ENCODE results near the gene GBP6.
"Not testable (repeated sequence)": the region's sequence is repeated elsewhere in the genome, so short reads cannot be mapped to it uniquely, and the experiment has no call there.

Gene GBP6

DNA sequence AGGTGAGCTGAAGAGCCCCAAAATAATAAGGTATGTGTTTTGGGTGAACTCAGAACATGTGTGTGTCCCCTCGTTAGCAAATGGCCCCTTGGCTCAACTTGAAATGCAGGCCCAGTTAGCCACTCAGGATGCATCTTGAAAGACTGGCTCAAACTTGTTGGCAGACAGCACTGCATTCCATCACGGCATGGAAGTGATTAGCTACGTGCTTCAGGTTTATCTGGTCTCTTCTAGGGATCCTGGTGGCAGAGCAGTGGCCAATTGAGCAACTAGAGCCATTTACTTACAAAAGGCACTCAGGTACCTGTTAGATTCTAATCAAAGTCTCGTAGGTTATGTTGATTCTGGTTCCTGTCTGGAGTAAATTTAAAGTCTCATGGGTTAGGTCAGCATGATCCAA, 65.8 kb downstream of the GBP6 start:
- H2AK5ac ChIP-seq (ENCODE audit: low read length); H3K4ac ChIP-seq (ENCODE audit: low read depth, low read length); H3K18ac ChIP-seq (ENCODE audit: low read length); H3K36me3 ChIP-seq (ENCODE audit: control insufficient read depth, insufficient read depth, low read length); H3K4me3 ChIP-seq (ENCODE audit: low read length); H2BK120ac ChIP-seq (ENCODE audit: low read depth, low read length); DNase-seq; H3K9ac ChIP-seq (ENCODE audit: low read length); H2BK15ac ChIP-seq (replicated peaks; ENCODE audit: low read depth); H3K79me2 ChIP-seq (ENCODE audit: control insufficient read depth, insufficient read depth, low read length); H2BK5ac ChIP-seq (ENCODE audit: low read length); H3K27me3 ChIP-seq (ENCODE audit: insufficient read depth, low read length, poor library complexity); H4K5ac ChIP-seq (ENCODE audit: low read length); H3K4me1 ChIP-seq (ENCODE audit: control insufficient read depth, low read depth, low read length); H3K27ac ChIP-seq (ENCODE audit: low read depth, low read length); H3K23ac ChIP-seq (ENCODE audit: low read length); H3K56ac ChIP-seq (ENCODE audit: low read length); H3K79me1 ChIP-seq (ENCODE audit: low read length); H4K8ac ChIP-seq (ENCODE audit: low read depth, low read length); H3K4me2 ChIP-seq (ENCODE audit: low read length): not testable (repeated sequence)
- no CpG with 5 or more reads among the region's 4 CpGs for WGBS (ENCODE audit: extremely low coverage, insufficient coverage, low lambda C conversion rate)

DNA sequence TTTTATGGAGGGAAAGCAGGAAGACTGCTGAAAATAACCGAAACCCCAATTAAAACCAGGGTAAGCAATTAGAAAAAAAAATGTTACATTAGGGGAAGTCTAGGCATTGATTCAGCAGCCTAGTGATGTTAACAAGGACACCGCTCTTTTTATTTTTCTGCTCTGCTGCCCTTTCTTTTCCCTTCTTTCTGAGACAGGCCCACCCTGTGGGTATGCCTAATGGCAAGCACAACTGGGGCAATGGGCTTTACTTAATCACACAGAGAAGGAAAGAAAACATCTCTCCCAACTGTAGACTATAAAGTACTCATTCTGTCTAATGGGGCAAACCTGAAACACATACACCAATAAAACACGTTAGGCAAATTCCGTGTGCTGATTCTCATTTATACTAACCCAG, 69.6 kb downstream of the GBP6 start:
- no peak overlapping the region for H3K56ac ChIP-seq (ENCODE audit: low read length)
- no peak overlapping the region for H3K4ac ChIP-seq (ENCODE audit: low read depth, low read length)
- H3K27me3 ChIP-seq (ENCODE audit: insufficient read depth, low read length, poor library complexity) = no peaks in the 10 kb centered on the region
- H2BK120ac ChIP-seq (ENCODE audit: low read depth, low read length) = no peak overlapping the region
- no peak overlapping the region for H4K5ac ChIP-seq (ENCODE audit: low read length)
- no peaks in the 10 kb centered on the region for H3K79me2 ChIP-seq (ENCODE audit: control insufficient read depth, insufficient read depth, low read length)
- no peaks in the 10 kb centered on the region for H3K79me1 ChIP-seq (ENCODE audit: low read length)
- H2BK5ac ChIP-seq (ENCODE audit: low read length) = no peak overlapping the region
- H4K8ac ChIP-seq (ENCODE audit: low read depth, low read length) = no peak overlapping the region
- no peaks in the 10 kb centered on the region for H3K36me3 ChIP-seq (ENCODE audit: control insufficient read depth, insufficient read depth, low read length)
- H2BK15ac ChIP-seq (replicated peaks; ENCODE audit: low read depth) = no peak overlapping the region
- no peak overlapping the region for H3K9ac ChIP-seq (ENCODE audit: low read length)
- H3K18ac ChIP-seq (ENCODE audit: low read length) = no peak overlapping the region
- H3K4me2 ChIP-seq (ENCODE audit: low read length) = no peak overlapping the region
- H3K4me3 ChIP-seq (ENCODE audit: low read length) = no peak overlapping the region
- DNase-seq = no peak
- H3K27ac ChIP-seq (ENCODE audit: low read depth, low read length) = no peak overlapping the region
- H3K4me1 ChIP-seq (ENCODE audit: control insufficient read depth, low read depth, low read length) = no peaks in the 10 kb centered on the region
- no CpG with 5 or more reads among the region's 4 CpGs for WGBS (ENCODE audit: extremely low coverage, insufficient coverage, low lambda C conversion rate)
- H3K23ac ChIP-seq (ENCODE audit: low read length) = no peak overlapping the region
- no peak overlapping the region for H2AK5ac ChIP-seq (ENCODE audit: low read length)

DNA sequence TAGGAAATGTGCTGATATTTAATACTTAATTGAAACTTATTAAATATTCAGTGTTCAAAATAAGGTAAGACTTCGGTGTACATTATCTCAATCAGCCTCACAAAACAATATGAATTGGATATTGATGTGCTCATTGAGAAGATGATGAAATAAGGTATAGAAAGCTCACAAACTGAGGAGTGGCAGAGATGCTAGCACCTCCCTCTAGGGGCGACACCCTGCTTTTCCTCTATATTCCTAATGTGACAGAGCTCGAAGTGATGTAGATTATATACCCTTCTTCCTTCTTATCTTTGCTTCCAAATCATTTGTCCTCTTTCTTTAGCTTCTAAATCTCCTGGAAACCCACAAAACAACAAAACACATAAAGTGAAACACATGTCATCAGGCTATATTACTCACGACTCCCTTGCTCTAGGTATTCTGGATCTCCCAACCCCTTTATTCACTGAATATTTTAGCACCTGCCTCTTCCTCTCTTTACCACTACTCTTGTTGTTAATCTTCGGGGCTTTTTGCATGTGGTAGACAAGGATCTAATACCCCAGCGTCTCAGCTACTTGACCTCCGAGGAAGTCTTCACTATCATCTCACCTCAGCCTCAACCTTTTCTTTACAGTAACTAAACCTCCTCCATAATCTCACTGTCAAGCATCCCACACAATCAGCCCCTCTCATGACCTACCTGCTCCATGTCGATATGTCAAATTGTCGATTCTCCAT, 70.4 kb downstream of the GBP6 start:
- not testable (repeated sequence) for H2BK5ac ChIP-seq (ENCODE audit: low read length); H2AK5ac ChIP-seq (ENCODE audit: low read length); H3K56ac ChIP-seq (ENCODE audit: low read length); H2BK15ac ChIP-seq (replicated peaks; ENCODE audit: low read depth); H3K4me2 ChIP-seq (ENCODE audit: low read length); H3K4me1 ChIP-seq (ENCODE audit: control insufficient read depth, low read depth, low read length); H3K36me3 ChIP-seq (ENCODE audit: control insufficient read depth, insufficient read depth, low read length); H3K9ac ChIP-seq (ENCODE audit: low read length); H3K27ac ChIP-seq (ENCODE audit: low read depth, low read length); H4K5ac ChIP-seq (ENCODE audit: low read length); H3K4ac ChIP-seq (ENCODE audit: low read depth, low read length); H3K23ac ChIP-seq (ENCODE audit: low read length); H3K4me3 ChIP-seq (ENCODE audit: low read length); H2BK120ac ChIP-seq (ENCODE audit: low read depth, low read length); H3K79me2 ChIP-seq (ENCODE audit: control insufficient read depth, insufficient read depth, low read length); DNase-seq; H3K27me3 ChIP-seq (ENCODE audit: insufficient read depth, low read length, poor library complexity); H3K18ac ChIP-seq (ENCODE audit: low read length); H3K79me1 ChIP-seq (ENCODE audit: low read length); H4K8ac ChIP-seq (ENCODE audit: low read depth, low read length)
- WGBS (ENCODE audit: extremely low coverage, insufficient coverage, low lambda C conversion rate) = no CpG with 5 or more reads among the region's 9 CpGs
